Measurements from ENCODE around the gene ELF4.

- TF ChIP-seq CTCF (IDR thresholded peaks at IDR 0.05 in 2 of 3, conservative IDR thresholded peaks at IDR 0.05 in 1 of 3; ENCODE audit: borderline replicate concordance in 1 of 3, insufficient read depth in 1 of 3, low read depth in 2 of 3, low read length in 2 of 3) (no peak), CEBPB (IDR thresholded peaks at IDR 0.05; ENCODE audit: low read depth) (no peak), RAD21 (IDR thresholded peaks at IDR 0.05; ENCODE audit: low read depth) (no peak), SIN3A (IDR thresholded peaks at IDR 0.05; ENCODE audit: low read depth) (no peak)
Measured at GRCh38 chrX:130117166-130117565, 6.9 kb upstream of the ELF4 start.
